GM23248 (cell line): Measurements from ENCODE around the gene OBI1.

Experiments used
- EZH2 ChIP-seq: fragments of 200-600 bp; sonication (generic); IDR thresholded peaks from 2 replicates; pipeline ENCODE4 v1.6.1; 2018; ENCODE audit warnings: antibody characterized with exemption, mild to moderate bottlenecking; ENCODE audit not compliant: insufficient read depth, poor library complexity, severe bottlenecking
- EZH2phosphoT487 ChIP-seq: fragments of 200-600 bp; sonication (generic); IDR thresholded peaks from 2 replicates; pipeline ENCODE4 v1.6.1; 2018; ENCODE audit warnings: antibody characterized with exemption, moderate library complexity, mild to moderate bottlenecking, low read depth; ENCODE audit not compliant: insufficient read depth

GRCh38 chr13:78608688-78609463 is 50.1 kb downstream of the OBI1 start:
- TF ChIP-seq EZH2, result peak; percentile 42
- TF ChIP-seq EZH2phosphoT487, result peak; percentile 92; the same call in 1 of the 2 replicates
